Activated CD4-positive, alpha-beta T cell treated with anti-CD3 and anti-CD28 coated beads, Interleukin-10, Interleukin-2, amounts not matched to agents 100 ng/mL and 50 ng/mL, durations not matched to agents 16 hours and 8 hours (primary cell): ENCODE results near the gene SCAMP4.
"Not testable (repeated sequence)": the region's sequence is repeated elsewhere in the genome, so short reads cannot be mapped to it uniquely, and the experiment has no call there.

Experiments
- DNase-seq: peaks from one replicate; pipeline ENCODE4 v3.0.0-alpha.2; 2020

SCAMP4 gene

GRCh38 chr19:1883784-1884183, 21.4 kb upstream of the SCAMP4 start:
- peak; percentile 43 for DNase-seq

- DNase-seq = peak; percentile 38
Measured at GRCh38 chr19:1884291-1884718, 20.9 kb upstream of the SCAMP4 start.

GRCh38 chr19:1884719-1885334, 20.4 kb upstream of the SCAMP4 start:
- DNase-seq = no peak

- DNase-seq = peak; percentile 97
Measured at GRCh38 chr19:1885398-1886119, 19.6 kb upstream of the SCAMP4 start, which contains the start of gene ABHD17A. Gene ABHD17A (minus strand): TSS chr19:1885496. CDS start chr19:1881566, 3,930 bp downstream.

GRCh38 chr19:1886360-1886759, 18.8 kb upstream of the SCAMP4 start:
- DNase-seq = not testable (repeated sequence)

- DNase-seq = no peak
Measured at GRCh38 chr19:1888385-1888784, 16.8 kb upstream of the SCAMP4 start.

GRCh38 chr19:1889907-1890306, 15.3 kb upstream of the SCAMP4 start:
- DNase-seq = no peak

- no peak for DNase-seq
Measured at GRCh38 chr19:1893791-1894190, 11.4 kb upstream of the SCAMP4 start.

GRCh38 chr19:1896508-1896907, 8.7 kb upstream of the SCAMP4 start:
- DNase-seq = no peak

GRCh38 chr19:1901940-1902404, 3.2 kb upstream of the SCAMP4 start:
- DNase-seq = no peak

- no peak for DNase-seq
Measured at GRCh38 chr19:1902923-1903322, 2.3 kb upstream of the SCAMP4 start.

- DNase-seq = no peak
Measured at GRCh38 chr19:1904860-1905109, 414 bp upstream of the SCAMP4 start.

GRCh38 chr19:1905863-1906375, 720 bp downstream of the SCAMP4 start:
- DNase-seq = no peak

- DNase-seq = no peak
Measured at GRCh38 chr19:1906985-1907562, 1.9 kb downstream of the SCAMP4 start.

- DNase-seq = no peak
Measured at GRCh38 chr19:1907563-1908363, 2.6 kb downstream of the SCAMP4 start.

- no peak for DNase-seq
Measured at GRCh38 chr19:1908364-1908678, 3.1 kb downstream of the SCAMP4 start.

GRCh38 chr19:1909761-1910080, 4.5 kb downstream of the SCAMP4 start:
- DNase-seq = no peak

- DNase-seq = no peak
Measured at GRCh38 chr19:1910177-1910576, 5.0 kb downstream of the SCAMP4 start.

GRCh38 chr19:1911098-1911497, 5.9 kb downstream of the SCAMP4 start:
- DNase-seq = no peak

GRCh38 chr19:1911995-1912394, 6.8 kb downstream of the SCAMP4 start:
- no peak for DNase-seq

GRCh38 chr19:1912760-1913505, 7.7 kb downstream of the SCAMP4 start:
- no peak for DNase-seq

GRCh38 chr19:1913781-1914577, 8.8 kb downstream of the SCAMP4 start:
- DNase-seq = no peak
